Small intestine (tissue), 7 donors: Measurements from ENCODE around the gene PAK5. TPM values are rescaled to one million over a fixed set of nuclear protein-coding genes. Genes with fewer than 3 reads are reported as not detected.
"Not testable (repeated sequence)": the region's sequence is repeated elsewhere in the genome, so short reads cannot be mapped to it uniquely, and the experiment has no call there.

ENCODE experiments used
- DNase-seq, 2 donors: peaks; one replicate each; pipeline versions ENCODE4 v3.0.0 to v3.0.0-alpha.2; 2013
- FAIRE-seq: peaks from 2 replicates; lab custom pipeline; 2012; peaks lifted over from hg19 to GRCh38; lab: Jason Lieb, UNC
- H3K27ac ChIP-seq, 3 donors: one replicate each; pipeline ENCODE4 v1.5.1; 2013; ENCODE audit warnings: low read length in 2 of 3, mild to moderate bottlenecking in 2 of 3, control low read depth in 1 of 3, inconsistent platforms in 1 of 3, low read depth in 1 of 3, moderate library complexity in 1 of 3
- H3K27me3 ChIP-seq, 3 donors: one replicate each; pipeline ENCODE4 v1.6.1; 2013; ENCODE audit warnings: low read length in 3 of 3, inconsistent platforms in 1 of 3; ENCODE audit not compliant: control insufficient read depth in 3 of 3, insufficient read depth in 3 of 3
- H3K36me3 ChIP-seq, 3 donors: one replicate each; pipeline ENCODE4 v1.6.1; 2013; ENCODE audit warnings: low read length in 3 of 3, inconsistent platforms in 1 of 3, low read depth in 1 of 3, mild to moderate bottlenecking in 1 of 3, moderate library complexity in 1 of 3; ENCODE audit not compliant: control insufficient read depth in 3 of 3, insufficient read depth in 2 of 3
- H3K4me1 ChIP-seq, 3 donors: one replicate each; pipeline ENCODE4 v1.6.1; 2013; ENCODE audit warnings: low read length in 2 of 3, inconsistent platforms in 1 of 3, low read depth in 1 of 3, mild to moderate bottlenecking in 1 of 3, moderate library complexity in 1 of 3; ENCODE audit not compliant: control insufficient read depth in 3 of 3, insufficient read depth in 2 of 3
- H3K4me3 ChIP-seq, 3 donors: one replicate each; pipeline ENCODE4 v1.5.1; 2013; ENCODE audit warnings: low read length in 3 of 3, control low read depth in 1 of 3, inconsistent platforms in 1 of 3, low read depth in 1 of 3, mild to moderate bottlenecking in 1 of 3, moderate library complexity in 1 of 3
- H3K9me3 ChIP-seq, 2 donors: one replicate each; pipeline ENCODE4 v1.6.1; 2013; ENCODE audit warnings: low read depth in 1 of 2, low read length in 1 of 2; ENCODE audit not compliant: control insufficient read depth in 2 of 2, insufficient read depth in 1 of 2
- WGBS, 3 donors: extraction: QIAGEN DNeasy Blood & Tissue Kit; methylation state at CpG; one replicate each; pipeline ENCODE4 v1.1.7; 2013; 5-methylcytosine and 5-hydroxymethylcytosine counted together
- polyA plus RNA-seq, 4 donors: library from polyadenylated mRNA; stranded (reverse) in 3 of 4; unstranded in 1 of 4; fragments of 200-250 nt in 3 of 4; fragments of 120-200 nt in 1 of 4; gene quantifications; one replicate each; pipeline versions ENCODE4 v1.2.1 to v1.2.3, GENCODE V29; 2013
- donor health status: healthy with polysubstance abuse.
- donor health status: control.
- donor health status: control.
- donor health status: Bipolar disorder and iron deficiency.
- donor health status: healthy.

PAK5 gene
- polyA plus RNA-seq, 4 donors, result 0.10 to 0.27 TPM; not detected in 2

DNA sequence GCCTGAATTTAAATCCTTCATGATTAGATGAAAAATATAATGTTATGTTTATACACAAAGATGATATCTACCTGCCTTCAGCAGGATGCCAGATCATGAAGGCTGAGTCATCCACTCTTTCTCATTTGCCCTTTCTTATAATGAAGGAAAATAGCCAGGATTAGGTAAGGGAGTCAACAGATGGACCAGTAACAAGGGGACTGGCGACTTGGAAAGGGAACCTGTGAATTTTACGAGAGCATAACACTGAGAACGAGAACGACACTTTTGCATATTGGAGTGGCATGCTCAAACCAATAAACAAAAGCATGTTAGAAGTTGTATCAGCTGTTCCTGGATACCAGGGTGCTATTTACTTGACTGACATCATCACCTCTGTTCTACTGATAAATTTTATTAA is 170.5 kb downstream of the PAK5 start:
- Histone ChIP-seq H3K27ac (no peak overlapping the region), H3K4me3 (no peak overlapping the region), H3K9me3 (no peaks in the 10 kb centered on the region), H3K36me3 (no peaks in the 10 kb centered on the region), H3K27me3 (no peaks in the 10 kb centered on the region), H3K4me1 (no peaks in the 10 kb centered on the region)
- FAIRE-seq (no peak), DNase-seq (no peak)
- 58 to 74% (median 69%) methylated on average over 4 of the region's 4 CpGs for WGBS, 3 donors

GRCh38 chr20:9663423-9663822 is 175.5 kb downstream of the PAK5 start:
- WGBS, 3 donors, result 81 to 84% (median 81%) methylated on average over 3 of the region's 3 CpGs
- no peak for FAIRE-seq
- Histone ChIP-seq H3K36me3 (no peaks in the 10 kb centered on the region), H3K27ac (no peak overlapping the region), H3K4me1 (no peaks in the 10 kb centered on the region), H3K9me3 (no peaks in the 10 kb centered on the region), H3K27me3 (no peaks in the 10 kb centered on the region), H3K4me3 (no peak overlapping the region)
- no peak for DNase-seq

DNA sequence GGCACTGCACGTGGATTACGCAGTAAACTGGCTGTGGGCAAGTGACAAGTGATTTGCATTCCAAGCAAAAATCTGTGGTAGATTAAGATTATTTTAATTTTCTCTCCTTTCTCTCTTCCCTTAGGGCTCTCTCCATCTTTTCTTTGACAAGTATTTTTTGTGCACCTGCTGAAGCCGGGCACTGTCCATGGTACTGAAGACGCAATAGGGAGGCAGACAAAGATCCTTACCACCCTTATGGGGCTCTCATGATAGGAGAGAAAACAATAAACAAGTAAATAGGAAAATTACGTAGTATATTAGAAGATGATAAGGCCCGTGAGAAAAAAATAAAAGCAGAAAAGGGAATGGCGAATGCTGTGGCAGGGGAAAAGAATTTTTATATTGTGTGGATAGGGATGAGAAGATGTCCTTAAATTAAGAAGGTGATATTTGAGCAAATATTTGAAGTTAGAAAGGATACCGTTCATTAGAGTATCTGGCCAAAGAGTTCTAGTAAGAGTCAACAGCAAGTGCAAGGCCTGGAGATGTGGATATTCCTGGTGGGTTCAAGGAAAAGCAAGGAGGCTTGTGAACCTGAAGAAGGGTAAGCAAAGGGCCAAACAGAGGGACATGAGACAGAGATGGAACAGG is 178.5 kb downstream of the PAK5 start:
- Histone ChIP-seq H3K9me3 (no peaks in the 10 kb centered on the region), H3K4me3 (no peak overlapping the region), H3K36me3 (no peaks in the 10 kb centered on the region), H3K4me1 (no peaks in the 10 kb centered on the region), H3K27me3 (no peaks in the 10 kb centered on the region), H3K27ac (no peak overlapping the region)
- WGBS, 3 donors, result 48 to 54% (median 50%) methylated on average over 8 of the region's 8 CpGs
- FAIRE-seq (no peak), DNase-seq (peak in 1 of 2 donors; percentile 40)

DNA sequence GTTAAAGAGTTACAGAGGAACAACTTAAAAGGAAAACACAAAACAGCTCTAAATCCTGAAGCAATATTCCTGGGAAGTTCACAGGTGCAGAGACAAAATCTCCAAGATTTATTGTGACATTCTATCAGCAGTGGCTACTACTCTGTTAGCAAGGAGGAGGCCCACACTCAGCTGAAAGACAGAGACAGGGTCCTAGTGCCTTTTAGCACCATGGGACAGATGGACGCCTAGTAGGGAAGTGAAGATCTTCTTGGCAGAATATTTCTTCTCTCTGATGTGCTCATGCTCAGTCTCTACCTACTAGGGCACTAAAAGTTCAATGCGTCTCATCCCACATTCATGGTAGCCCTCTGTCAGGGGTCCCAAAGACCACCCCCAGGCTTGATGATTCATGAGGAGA is 191.1 kb downstream of the PAK5 start:
- H3K4me3 ChIP-seq, result no peak overlapping the region
- WGBS, 3 donors, result 86 to 90% (median 87%) methylated on average over 2 of the region's 2 CpGs
- H3K27ac ChIP-seq, result no peak overlapping the region
- H3K36me3 ChIP-seq, result no peaks in the 10 kb centered on the region
- no peaks in the 10 kb centered on the region for H3K27me3 ChIP-seq
- FAIRE-seq, result no peak
- no peak for DNase-seq
- H3K4me1 ChIP-seq, result no peaks in the 10 kb centered on the region
- no peaks in the 10 kb centered on the region for H3K9me3 ChIP-seq

DNA sequence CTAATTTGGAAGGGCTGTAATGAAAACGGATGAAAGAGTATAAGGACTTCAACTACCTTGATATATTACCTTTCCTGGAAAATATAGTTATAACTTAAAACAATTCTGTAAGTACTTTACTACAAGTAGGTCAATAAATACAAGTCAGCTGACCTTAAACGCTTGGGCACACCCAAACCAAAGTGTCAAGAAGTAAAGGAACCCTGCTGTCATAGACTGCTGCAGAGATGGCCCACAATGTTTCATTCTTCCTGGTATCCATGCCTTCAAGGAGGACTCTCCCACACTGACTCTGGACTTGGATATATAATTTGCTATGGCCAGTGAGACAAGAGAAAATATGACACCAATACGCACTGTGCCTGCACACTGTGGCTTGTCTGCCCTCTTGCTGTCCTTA is 192.5 kb downstream of the PAK5 start:
- no peaks in the 10 kb centered on the region for H3K27me3 ChIP-seq
- H3K27ac ChIP-seq, result no peak overlapping the region
- DNase-seq, result peak in 1 of 2 donors; percentile 21
- no peak for FAIRE-seq
- H3K4me1 ChIP-seq, result no peaks in the 10 kb centered on the region
- H3K36me3 ChIP-seq, result no peaks in the 10 kb centered on the region
- 50 to 74% (median 63%) methylated on average over 3 of the region's 3 CpGs for WGBS, 3 donors
- H3K4me3 ChIP-seq, result no peak overlapping the region
- no peaks in the 10 kb centered on the region for H3K9me3 ChIP-seq

DNA sequence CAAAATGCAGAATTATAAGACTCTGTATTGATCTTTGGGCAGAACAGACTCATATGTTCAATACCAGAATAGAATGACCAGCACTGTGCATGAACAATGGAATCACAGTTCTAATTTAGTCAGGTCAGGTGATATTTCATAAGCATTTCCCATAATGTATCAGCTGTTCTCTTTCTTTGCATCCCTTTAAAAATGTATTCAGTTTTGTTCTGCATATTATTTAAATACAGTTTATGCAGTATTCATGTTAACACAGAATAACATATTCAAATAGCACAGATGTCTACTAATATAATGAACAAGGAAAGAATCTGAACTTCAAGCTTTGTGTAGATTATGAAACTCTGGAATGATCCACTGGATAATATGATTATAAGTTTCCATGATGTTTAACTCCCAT is 196.0 kb downstream of the PAK5 start:
- H3K27me3 ChIP-seq, result no peaks in the 10 kb centered on the region
- DNase-seq, result no peak
- H3K4me3 ChIP-seq, result no peak overlapping the region
- no peak for FAIRE-seq
- H3K36me3 ChIP-seq, result no peaks in the 10 kb centered on the region
- no peaks in the 10 kb centered on the region for H3K4me1 ChIP-seq
- no peaks in the 10 kb centered on the region for H3K9me3 ChIP-seq
- no peak overlapping the region for H3K27ac ChIP-seq

DNA sequence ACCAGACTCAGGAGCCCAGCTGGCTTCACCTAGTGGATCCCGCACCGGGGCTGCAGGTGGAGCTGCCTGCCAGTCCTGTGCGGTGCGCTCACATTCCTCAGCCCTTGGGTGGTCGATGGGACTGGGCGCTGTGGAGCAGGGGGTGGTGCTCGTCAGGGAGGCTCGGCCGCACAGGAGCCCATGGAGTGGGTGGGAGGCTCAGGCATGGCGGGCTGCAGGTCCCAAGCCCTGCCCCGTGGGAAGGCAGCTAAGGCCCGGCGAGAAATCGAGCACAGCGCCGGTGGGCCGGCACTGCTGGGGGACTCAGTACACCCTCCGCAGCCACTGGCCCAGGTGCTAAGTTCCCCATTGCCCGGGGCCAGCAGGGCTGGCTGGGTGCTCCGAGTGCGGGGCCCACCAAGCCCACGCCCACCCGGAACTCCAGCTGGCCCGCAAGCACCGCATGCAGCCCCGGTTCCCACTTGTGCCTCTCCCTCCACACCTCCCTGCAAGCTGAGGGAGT is 197.3 kb downstream of the PAK5 start:
- not testable (repeated sequence) for H3K4me1 ChIP-seq, DNase-seq, FAIRE-seq, H3K4me3 ChIP-seq, H3K27me3 ChIP-seq, H3K9me3 ChIP-seq, H3K27ac ChIP-seq, H3K36me3 ChIP-seq
- WGBS, 3 donors, result 91 to 99% (median 98%) methylated on average over 9 to 23 of the region's 26 CpGs

GRCh38 chr20:9637889-9638288 is 201.0 kb downstream of the PAK5 start:
- no peak for FAIRE-seq
- H3K4me1 ChIP-seq, result no peaks in the 10 kb centered on the region
- 69 to 83% (median 78%) methylated on average over 2 of the region's 2 CpGs for WGBS, 3 donors

DNA sequence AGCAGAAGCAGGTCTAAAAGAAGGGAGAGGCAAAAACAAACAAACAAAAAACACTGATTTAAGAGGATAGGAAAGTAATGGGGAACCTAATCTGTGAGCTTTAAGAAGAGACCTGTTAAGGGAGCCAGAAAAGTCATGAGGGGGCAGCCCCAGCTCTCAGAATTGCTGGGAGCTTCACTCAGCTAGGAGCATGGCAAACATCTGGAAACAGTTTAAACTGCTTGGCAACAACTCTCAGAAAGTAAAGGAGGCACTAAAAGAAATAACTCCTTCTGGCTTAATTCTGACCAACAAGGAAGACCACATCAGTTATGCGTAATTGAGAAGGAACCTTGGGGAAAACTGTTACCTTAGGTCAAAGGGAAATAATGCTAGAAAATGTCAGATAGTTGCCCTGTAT is 203.1 kb downstream of the PAK5 start:
- H3K9me3 ChIP-seq, result no peaks in the 10 kb centered on the region
- H3K27me3 ChIP-seq, result peaks cover 0 to 2% (median 0%) of the 10 kb centered on the region in 3 donors
- no peaks in the 10 kb centered on the region for H3K36me3 ChIP-seq
- no peaks in the 10 kb centered on the region for H3K4me1 ChIP-seq
- no peak for DNase-seq
- H3K27ac ChIP-seq, result no peak overlapping the region
- no peak overlapping the region for H3K4me3 ChIP-seq
- 94 to 97% (median 95%) methylated on average over 1 of the region's 1 CpG for WGBS, 3 donors
- FAIRE-seq, result no peak

More at GRCh38 chr20:9637889-9638288, 201.0 kb downstream of the PAK5 start:
- no peak for DNase-seq
- Histone ChIP-seq H3K36me3 (no peaks in the 10 kb centered on the region), H3K27ac (no peak overlapping the region), H3K27me3 (peaks cover 0 to 2% (median 0%) of the 10 kb centered on the region in 3 donors), H3K4me3 (no peak overlapping the region), H3K9me3 (no peaks in the 10 kb centered on the region)
